HepG2 (cell line): Measurements from ENCODE around the gene VPS25. TPM values are rescaled to one million over a fixed set of nuclear protein-coding genes. Genes with fewer than 3 reads are reported as not detected.

Source experiments
- ATAC-seq: fragments of 200-7000 bp; cut with Tn5 transposase; 3 replicates; pipeline ENCODE4 v1.9.1; 2020; ENCODE audit warnings: mild to moderate bottlenecking, moderate library complexity
- BruUV-seq: library from RNA; stranded (reverse); fragments of 400-500 nt; replicated peaks from 2 replicates; lab custom pipeline; 2021; lab: Mats Ljungman, UMichigan
- CTCF ChIA-PET: fragments of 300-600 bp; formaldehyde crosslinking; extraction: SDS; loops from one replicate; lab custom pipeline; 2021; ENCODE audit warnings: low total read pairs, inconsistent platforms, low intra/inter-chr PET ratio; lab: Yijun Ruan, JAX
- POLR2A ChIA-PET: fragments of 350-600 bp; sonication (Branson Sonifier 250); formaldehyde crosslinking; loops from one replicate; lab custom pipeline; 2020; ENCODE audit warnings: antibody characterized with exemption, inconsistent platforms; lab: Yijun Ruan, JAX
- DNase-seq: peaks from one replicate; pipeline ENCODE4 v3.0.0-alpha.2; 2015; ENCODE audit warnings: low spot score
- FAIRE-seq: peaks from 3 replicates; lab custom pipeline; 2011; peaks lifted over from hg19 to GRCh38; lab: Jason Lieb, UNC
- H2AFZ ChIP-seq: one replicate; pipeline ENCODE4 v1.6.1; 2011; ENCODE audit warnings: low read length, inconsistent platforms
- H3K27ac ChIP-seq: fragments of 300-600 bp; 3 replicates; pipeline ENCODE4 v1.8.0; 2011; ENCODE audit warnings: mixed run types, mild to moderate bottlenecking, mixed read lengths, low read length, inconsistent platforms; ENCODE audit not compliant: insufficient read depth; ENCODE audit errors: extremely low read length
- H3K27me3 ChIP-seq, 2 experiments: fragments of 200-600 bp in 1 of 2; 2 replicates in 1 of 2; 3 replicates in 1 of 2; pipeline versions ENCODE4 v1.6.0 to v1.8.0; 2011; ENCODE audit warnings: low read length in 2 of 2, mild to moderate bottlenecking in 2 of 2, moderate library complexity in 2 of 2, inconsistent platforms in 1 of 2; ENCODE audit not compliant: insufficient read depth in 2 of 2, control insufficient read depth in 1 of 2
- H3K36me3 ChIP-seq, 2 experiments: fragments of 200-600 bp in 1 of 2; replicated peaks in 1 of 2; 2 replicates in 1 of 2; 3 replicates in 1 of 2; pipeline versions ENCODE4 v1.5.1 to v1.8.0; 2011; ENCODE audit warnings: low read length in 2 of 2, inconsistent platforms in 1 of 2; ENCODE audit not compliant: insufficient read depth in 2 of 2, control insufficient read depth in 1 of 2
- H3K4me1 ChIP-seq: 2 replicates; pipeline ENCODE4 v1.5.1; 2012; ENCODE audit warnings: low read length, inconsistent platforms; ENCODE audit not compliant: insufficient read depth
- H3K4me2 ChIP-seq: 2 replicates; pipeline ENCODE4 v1.6.0; 2011; ENCODE audit warnings: low read depth, low read length, inconsistent platforms
- H3K4me3 ChIP-seq, 3 experiments: fragments of 200-600 bp in 1 of 3; sonication (generic), shearing (Covaris generic) in 1 of 3; replicated peaks in 1 of 3; 2 replicates each; pipeline ENCODE4 v1.5.1; 2011 to 2016; ENCODE audit warnings: low read length in 3 of 3, inconsistent platforms in 2 of 3, low read depth in 2 of 3, mild to moderate bottlenecking in 2 of 3, control low read depth in 1 of 3, mixed read lengths in 1 of 3; ENCODE audit not compliant: insufficient read depth in 1 of 3
- H3K79me2 ChIP-seq: one replicate; pipeline ENCODE4 v1.6.1; 2011; ENCODE audit warnings: low read length, inconsistent platforms; ENCODE audit not compliant: insufficient read depth
- H3K9ac ChIP-seq: 2 replicates; pipeline ENCODE4 v1.6.0; 2011; ENCODE audit warnings: mild to moderate bottlenecking, low read depth, low read length, inconsistent platforms; ENCODE audit not compliant: insufficient read depth
- H3K9me3 ChIP-seq: 2 replicates; pipeline ENCODE4 v1.5.1; 2012; ENCODE audit warnings: mild to moderate bottlenecking, low read length
- H4K20me1 ChIP-seq: 2 replicates; pipeline ENCODE4 v1.6.0; 2011; ENCODE audit warnings: inconsistent platforms, mild to moderate bottlenecking, low read length, moderate library complexity; ENCODE audit not compliant: insufficient read depth
- CBX1 ChIP-seq: IDR thresholded peaks from one replicate; pipeline ENCODE4 v1.6.1; 2016; ENCODE audit warnings: antibody characterized with exemption, low read depth
- HNF4A ChIP-seq: sonication (generic); formaldehyde crosslinking; IDR thresholded peaks from 2 replicates; pipeline ENCODE4 v1.4.0; 2020; ENCODE audit warnings: missing genetic modification reagents
- RNF2 ChIP-seq: fragments of 450-650 bp; conservative IDR thresholded peaks from 2 replicates; pipeline ENCODE4 v1.6.1; 2016; ENCODE audit warnings: low read depth
- SMAD3 ChIP-seq: sonication (generic); formaldehyde crosslinking; IDR thresholded peaks from 2 replicates; pipeline ENCODE4 v1.4.0; 2020; ENCODE audit warnings: missing genetic modification reagents
- WIZ ChIP-seq: sonication (generic); formaldehyde crosslinking; IDR thresholded peaks from 2 replicates; pipeline ENCODE4 v1.5.1; 2020; ENCODE audit warnings: mild to moderate bottlenecking, missing genetic modification reagents
- ZNF121 ChIP-seq: sonication (generic); formaldehyde crosslinking; IDR thresholded peaks from 2 replicates; pipeline ENCODE4 v1.5.0; 2020; ENCODE audit warnings: mild to moderate bottlenecking, missing genetic modification reagents
- ZNF652 ChIP-seq: IDR thresholded peaks from 2 replicates; pipeline ENCODE4 v1.6.1; 2016; ENCODE audit warnings: low read depth, borderline replicate concordance
- ZNF775 ChIP-seq: sonication (generic); formaldehyde crosslinking; IDR thresholded peaks from 2 replicates; pipeline ENCODE4 v1.4.0; 2020; ENCODE audit warnings: missing genetic modification reagents, mild to moderate bottlenecking, moderate library complexity, borderline replicate concordance
- ZNF850 ChIP-seq: sonication (generic); formaldehyde crosslinking; conservative IDR thresholded peaks from 2 replicates; pipeline ENCODE4 v1.9.0; 2021; ENCODE audit warnings: mild to moderate bottlenecking, missing genetic modification reagents
- WGBS: methylation state at CpG from one replicate; pipeline ENCODE4 v1.1.6; 2017; ENCODE audit warnings: low lambda C conversion rate; 5-methylcytosine and 5-hydroxymethylcytosine counted together
- in situ Hi-C: cut with HindIII; loops from 2 replicates; pipeline ENCODE4 v1.10.0; 2017; ENCODE audit warnings: low pct_unique_long_range_greater_than_20kb; ENCODE audit not compliant: extremely low pct_ligation_motif_present
- intact Hi-C: fragments of 100-400 bp; cut with micrococcal nuclease; formaldehyde crosslinking; loops from one replicate; pipeline ENCODE4 v1.10.0; 2022; ENCODE audit not compliant: unreplicated experiment
- polyA plus RNA-seq, 8 experiments: library from polyadenylated mRNA; depleted of rRNA in 3 of 8; stranded (reverse) in 7 of 8; unstranded in 1 of 8; fragments of >200 nt; fragmentation: Illumina TruSeq in 4 of 8; extraction: Trizol in 4 of 8; gene quantifications; 2 replicates each; pipeline versions ENCODE4 v1.2.1 to v1.2.3, GENCODE V29; 2011 to 2016; ENCODE audit warnings: low read depth in 4 of 8, missing spikeins in 1 of 8, mixed read lengths in 1 of 8; ENCODE audit not compliant: insufficient read depth in 1 of 8
- total RNA-seq, 5 experiments: library from RNA; depleted of rRNA; stranded (reverse); fragments of >200 nt; fragmentation: Illumina TruSeq; extraction: Trizol; gene quantifications; 2 replicates each; pipeline ENCODE4 v1.2.3, GENCODE V29; 2016; ENCODE audit warnings: low read depth in 1 of 5
- TF ChIP-seq, protein P1 (sequence below): sonication (generic); formaldehyde crosslinking; IDR thresholded peaks from 2 replicates; pipeline ENCODE4 v1.4.0; 2020; ENCODE audit warnings: missing genetic modification reagents, borderline replicate concordance

Gene VPS25
- total and polyA plus RNA-seq, 2 of the 13 experiments (the other 11 are each of a cell fraction or from before 2014, with no cell fraction given) = 161 to 249 TPM

- Histone ChIP-seq H3K4me1 (peaks cover 40% of the 10 kb centered on the region), H2AFZ (no peak overlapping the region), H3K27ac (no peak overlapping the region), H3K27me3 (peaks cover 0 to 7% of the 10 kb centered on the region in 2 experiments; a peak in 1 of 5 replicates), H3K79me2 (peaks cover 20% of the 10 kb centered on the region), H3K4me3 (no peak overlapping the region), H3K4me2 (no peak overlapping the region), H3K36me3 (peaks cover 33 to 50% of the 10 kb centered on the region in 2 experiments), H3K9ac (no peak overlapping the region), H4K20me1 (no peaks in the 10 kb centered on the region), H3K9me3 (no peaks in the 10 kb centered on the region)
- POLR2A ChIA-PET = interaction anchor here (1.0 to 5.6 kb wide), 5 partner anchors 12 to 73 kb away, joined by 3 to 78 read pairs (median 9); partner anchors contain the start of genes PSME3, VPS25 and WNK4
- TF ChIP-seq ZNF775 (CRISPR knock-in tag) (no peak), CBX1 (no peak), ZNF850 (CRISPR knock-in tag) (no peak), ZNF652 (CRISPR knock-in tag) (no peak), HNF4A (CRISPR knock-in tag) (no peak), ZNF121 (CRISPR knock-in tag) (no peak), RNF2 (no peak), WIZ (CRISPR knock-in tag) (no peak), SMAD3 (no peak)
- TF ChIP-seq, protein P1, sequence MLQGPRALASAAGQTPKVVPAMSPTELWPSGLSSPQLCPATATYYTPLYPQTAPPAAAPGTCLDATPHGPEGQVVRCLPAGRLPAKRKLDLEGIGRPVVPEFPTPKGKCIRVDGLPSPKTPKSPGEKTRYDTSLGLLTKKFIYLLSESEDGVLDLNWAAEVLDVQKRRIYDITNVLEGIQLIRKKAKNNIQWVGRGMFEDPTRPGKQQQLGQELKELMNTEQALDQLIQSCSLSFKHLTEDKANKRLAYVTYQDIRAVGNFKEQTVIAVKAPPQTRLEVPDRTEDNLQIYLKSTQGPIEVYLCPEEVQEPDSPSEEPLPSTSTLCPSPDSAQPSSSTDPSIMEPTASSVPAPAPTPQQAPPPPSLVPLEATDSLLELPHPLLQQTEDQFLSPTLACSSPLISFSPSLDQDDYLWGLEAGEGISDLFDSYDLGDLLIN (CRISPR knock-in tag) = no peak
- DNase-seq = no peak
- intact Hi-C loops = no loop called here
- in situ Hi-C loops = loop anchor here (10.0 kb wide), 1 partner anchor 106 kb away; no protein-coding TSS in a partner anchor
- whole genome bisulfite sequencing = 98% methylated on average over 7 of the region's 7 CpGs
- BruUV-seq = no TSS peak
- FAIRE-seq = no peak
- ATAC-seq = no peak
- CTCF ChIA-PET = no interaction called here
These were observed 47.9 kb downstream of the VPS25 start for GRCh38 chr17:42821176-42821575.
